Ascending aorta (tissue), 2 donors: Measurements from ENCODE around the gene TDRD7. TPM values are rescaled to one million over a fixed set of nuclear protein-coding genes. Genes with fewer than 3 reads are reported as not detected.

Source experiments
- DNase-seq, 2 donors: peaks; one replicate each; pipeline ENCODE4 v3.0.0-alpha.2; 2019; ENCODE audit warnings: low spot score in 2 of 2
- H3K27ac ChIP-seq, 2 donors: fragments of 200-600 bp; sonication (generic); one replicate each; pipeline ENCODE4 v1.5.1; 2016 to 2017; ENCODE audit warnings: mild to moderate bottlenecking in 1 of 2
- H3K27me3 ChIP-seq: fragments of 200-600 bp; sonication (generic); one replicate; pipeline ENCODE4 v1.5.1; 2017
- H3K36me3 ChIP-seq, 2 donors: fragments of 200-600 bp; sonication (generic); one replicate each; pipeline ENCODE4 v1.5.1; 2016
- H3K4me1 ChIP-seq, 2 donors: fragments of 200-600 bp; sonication (generic); one replicate each; pipeline ENCODE4 v1.5.1; 2016 to 2017; ENCODE audit warnings: mild to moderate bottlenecking in 1 of 2
- H3K4me3 ChIP-seq, 2 donors: fragments of 200-600 bp; sonication (generic); one replicate each; pipeline ENCODE4 v1.5.1; 2016 to 2017; ENCODE audit warnings: mild to moderate bottlenecking in 1 of 2
- H3K9me3 ChIP-seq, 2 donors: fragments of 200-600 bp; sonication (generic); one replicate each; pipeline ENCODE4 v1.5.1; 2016
- CTCF ChIP-seq, 3 experiments: fragments of 200-600 bp in 2 of 3; fragments of 450-650 bp in 1 of 3; sonication (generic) in 2 of 3; IDR thresholded peaks; one replicate each; pipeline ENCODE4 v1.5.1; 2016 to 2019; ENCODE audit warnings: antibody characterized with exemption in 3 of 3, mild to moderate bottlenecking in 1 of 3, moderate library complexity in 1 of 3
- intact Hi-C: fragments of 100-400 bp; cut with DNase I; formaldehyde crosslinking; loops from one replicate; pipeline ENCODE4 v1.15.1; 2023
- total RNA-seq: library from RNA; depleted of rRNA; stranded (reverse); fragments of >200 nt; gene quantifications from one replicate; pipeline ENCODE4 v1.1.0, GENCODE V29; 2016

TDRD7 gene
- total RNA-seq, 1 donor from 2014 or later = 3.0 TPM

DNA sequence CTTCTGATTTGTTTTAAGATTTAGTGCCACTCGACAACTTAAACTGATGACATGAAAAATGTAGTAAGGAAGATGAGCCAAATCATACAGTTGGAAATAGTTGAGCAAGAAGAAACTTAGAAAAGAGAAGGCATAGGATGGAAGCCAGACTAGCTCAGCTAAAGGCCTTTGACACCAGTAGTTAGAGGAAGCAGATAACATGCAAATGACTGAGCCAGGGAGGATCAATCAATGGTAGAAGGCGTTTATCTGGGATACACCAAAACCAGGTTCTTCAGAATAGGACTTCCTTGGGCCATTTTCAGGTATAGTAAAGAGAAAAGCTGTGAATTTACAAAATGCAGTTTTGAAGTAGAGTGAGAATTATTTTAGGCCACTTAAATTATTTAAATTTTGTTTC lies 3.2 kb downstream of the TDRD7 start:
- no peaks in the 10 kb centered on the region for H3K9me3 ChIP-seq
- no peaks in the 10 kb centered on the region for H3K36me3 ChIP-seq
- TF ChIP-seq CTCF (IDR thresholded peaks at IDR 0.05) = no peak
- H3K27me3 ChIP-seq = no peaks in the 10 kb centered on the region
- DNase-seq = no peak
- H3K27ac ChIP-seq = no peak overlapping the region
- peaks cover 0 to 13% of the 10 kb centered on the region in 2 donors for H3K4me1 ChIP-seq
- H3K4me3 ChIP-seq = no peak overlapping the region
- intact Hi-C loops = no loop called here

DNA sequence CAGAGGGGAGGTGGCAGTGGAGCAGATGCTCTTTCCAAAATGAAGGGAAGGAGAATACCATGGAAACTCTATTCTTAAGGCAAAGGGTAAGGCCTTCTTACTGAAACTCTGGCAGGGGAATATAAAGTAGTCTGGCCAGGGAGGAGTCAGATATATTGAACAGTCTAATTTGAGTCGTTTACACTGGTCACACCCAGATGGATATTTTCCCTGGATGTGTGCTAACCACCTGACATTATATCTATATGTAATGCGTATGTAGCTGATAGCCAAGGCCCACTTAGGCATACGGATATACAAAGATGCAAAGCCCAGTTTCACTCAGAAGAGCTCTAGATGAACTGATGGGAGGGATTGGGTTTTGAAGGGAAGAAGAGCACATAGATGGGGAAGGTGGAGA lies 7.0 kb downstream of the TDRD7 start:
- Histone ChIP-seq H3K27ac (no peak overlapping the region), H3K4me1 (peaks cover 0 to 5% of the 10 kb centered on the region in 2 donors), H3K9me3 (no peaks in the 10 kb centered on the region), H3K27me3 (no peaks in the 10 kb centered on the region), H3K4me3 (no peak overlapping the region), H3K36me3 (peaks cover 0 to 2% of the 10 kb centered on the region in 2 donors)
- no peak for TF ChIP-seq CTCF (IDR thresholded peaks at IDR 0.05)
- intact Hi-C loops = no loop called here
- no peak for DNase-seq

GRCh38 chr9:97419309-97419867 lies 7.5 kb downstream of the TDRD7 start:
- DNase-seq = no peak
- peaks cover 0 to 5% of the 10 kb centered on the region in 2 donors for H3K4me1 ChIP-seq
- no peak overlapping the region for H3K27ac ChIP-seq
- no peaks in the 10 kb centered on the region for H3K9me3 ChIP-seq
- no peaks in the 10 kb centered on the region for H3K27me3 ChIP-seq
- intact Hi-C loops = no loop called here
- peaks cover 0 to 2% of the 10 kb centered on the region in 2 donors for H3K36me3 ChIP-seq
- H3K4me3 ChIP-seq = no peak overlapping the region
- TF ChIP-seq CTCF (IDR thresholded peaks at IDR 0.05) = no peak

GRCh38 chr9:97425336-97425972 lies 13.6 kb downstream of the TDRD7 start:
- intact Hi-C loops = no loop called here
- Histone ChIP-seq H3K4me3 (no peak overlapping the region), H3K4me1 (no peaks in the 10 kb centered on the region), H3K9me3 (no peaks in the 10 kb centered on the region), H3K27ac (no peak overlapping the region), H3K27me3 (no peaks in the 10 kb centered on the region), H3K36me3 (peaks cover 18 to 21% of the 10 kb centered on the region in 2 donors)
- no peak for TF ChIP-seq CTCF (IDR thresholded peaks at IDR 0.05)
- DNase-seq = no peak

DNA sequence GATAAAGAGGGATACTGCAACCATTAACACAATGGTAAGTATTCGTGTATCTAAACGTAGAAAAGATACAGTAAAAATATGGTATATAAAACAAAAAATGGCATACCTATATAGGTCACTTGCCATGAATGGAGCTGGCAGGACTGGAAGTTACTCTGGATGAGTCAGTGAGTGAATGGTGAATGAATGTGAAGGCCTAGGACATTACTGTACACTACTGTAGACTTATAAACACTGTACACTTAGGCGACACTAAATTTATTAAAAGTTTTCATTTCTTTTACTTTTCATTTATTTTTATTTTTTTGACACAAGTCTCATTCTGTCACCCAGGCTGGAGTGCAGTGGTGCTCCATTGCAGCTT lies 14.1 kb downstream of the TDRD7 start:
- TF ChIP-seq CTCF (IDR thresholded peaks at IDR 0.05) = no peak
- peaks cover 20 to 26% of the 10 kb centered on the region in 2 donors for H3K36me3 ChIP-seq
- no peak overlapping the region for H3K4me3 ChIP-seq
- no peaks in the 10 kb centered on the region for H3K4me1 ChIP-seq
- H3K9me3 ChIP-seq = no peaks in the 10 kb centered on the region
- H3K27ac ChIP-seq = no peak overlapping the region
- no peaks in the 10 kb centered on the region for H3K27me3 ChIP-seq
- intact Hi-C loops = no loop called here
- no peak for DNase-seq
